Endothelial cell (in vitro differentiated cells): Measurements from ENCODE around the gene CLPTM1. TPM values are rescaled to one million over a fixed set of nuclear protein-coding genes. Genes with fewer than 3 reads are reported as not detected.
"Not testable (repeated sequence)": the region's sequence is repeated elsewhere in the genome, so short reads cannot be mapped to it uniquely, and the experiment has no call there.

ENCODE experiments used
- DNase-seq: peaks from one replicate; pipeline ENCODE4 v3.0.0; 2021; ENCODE audit warnings: low spot score
- H3K27ac Mint-ChIP-seq: one replicate; pipeline ENCODE4 v1.8.0; 2021; ENCODE audit warnings: mixed read lengths, inconsistent platforms; ENCODE audit not compliant: unreplicated experiment
- H3K27me3 Mint-ChIP-seq: one replicate; pipeline ENCODE4 v1.8.0; 2021; ENCODE audit warnings: mild to moderate bottlenecking, moderate library complexity, mixed read lengths, inconsistent platforms; ENCODE audit not compliant: unreplicated experiment
- H3K36me3 Mint-ChIP-seq: one replicate; pipeline ENCODE4 v1.8.0; 2021; ENCODE audit warnings: mild to moderate bottlenecking, low read depth, mixed read lengths, inconsistent platforms; ENCODE audit not compliant: unreplicated experiment
- H3K4me1 Mint-ChIP-seq: one replicate; pipeline ENCODE4 v1.8.0; 2021; ENCODE audit warnings: mild to moderate bottlenecking, mixed read lengths, inconsistent platforms; ENCODE audit not compliant: unreplicated experiment
- H3K4me3 Mint-ChIP-seq: one replicate; pipeline ENCODE4 v1.8.0; 2021; ENCODE audit warnings: mild to moderate bottlenecking, mixed read lengths, inconsistent platforms; ENCODE audit not compliant: unreplicated experiment
- H3K9me3 Mint-ChIP-seq: one replicate; pipeline ENCODE4 v1.8.0; 2021; ENCODE audit warnings: mixed read lengths, inconsistent platforms; ENCODE audit not compliant: unreplicated experiment
- CTCF ChIP-seq: fragments of 200-600 bp; sonication (generic); IDR thresholded peaks from one replicate; pipeline ENCODE4 v1.5.0; 2021; ENCODE audit warnings: antibody characterized with exemption; ENCODE audit not compliant: unreplicated experiment
- total RNA-seq: library from RNA; stranded (reverse); fragmentation: NEBNext Ultra II Directional; extraction: Animal tissue kit (Norgen Biotek cat#: 25700); gene quantifications from one replicate; pipeline ENCODE4 v1.2.1, GENCODE V29; 2021; ENCODE audit not compliant: unreplicated experiment

CLPTM1 gene
- total RNA-seq, 1 donor from 2014 or later = 144 TPM

- Mint-ChIP-seq H3K36me3 (peaks cover 8% of the 10 kb centered on the region), H3K27me3 (peaks cover 10% of the 10 kb centered on the region), H3K4me3 (no peak overlapping the region), H3K27ac (no peak overlapping the region), H3K9me3 (no peaks in the 10 kb centered on the region), H3K4me1 (no peaks in the 10 kb centered on the region)
- no peak for DNase-seq
- no peak for TF ChIP-seq CTCF
Observed at GRCh38 chr19:44908836-44909261, 46.3 kb upstream of the CLPTM1 start.

- no peak overlapping the region for H3K27ac Mint-ChIP-seq
- no peak overlapping the region for H3K4me3 Mint-ChIP-seq
- H3K27me3 Mint-ChIP-seq = peaks cover 10% of the 10 kb centered on the region
Observed at GRCh38 chr19:44909775-44910174, 45.4 kb upstream of the CLPTM1 start.

DNA sequence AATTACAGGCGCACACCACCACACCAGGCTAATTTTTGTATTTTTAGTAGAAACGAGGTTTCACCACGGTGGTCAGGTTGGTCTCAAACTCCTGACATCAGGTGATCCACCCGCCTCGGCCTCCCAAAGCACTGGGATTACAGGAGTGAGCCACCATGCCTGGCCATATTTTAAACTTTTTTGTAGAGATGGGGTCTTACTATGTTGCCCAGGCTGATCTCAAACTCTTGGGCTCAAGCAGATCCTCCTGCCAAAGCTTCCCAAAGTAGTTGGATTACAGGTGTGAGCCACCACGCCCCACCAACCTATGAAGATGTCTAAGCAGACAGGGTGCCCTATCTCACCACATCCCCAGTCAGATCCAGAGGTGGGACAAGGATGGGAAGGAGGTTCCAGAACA lies 43.3 kb upstream of the CLPTM1 start:
- DNase-seq, H3K4me1 Mint-ChIP-seq, H3K27ac Mint-ChIP-seq, H3K27me3 Mint-ChIP-seq, H3K4me3 Mint-ChIP-seq, H3K36me3 Mint-ChIP-seq, H3K9me3 Mint-ChIP-seq: not testable (repeated sequence)

More at GRCh38 chr19:44909775-44910174, 45.4 kb upstream of the CLPTM1 start:
- TF ChIP-seq CTCF = no peak
- H3K4me1 Mint-ChIP-seq = peaks cover 7% of the 10 kb centered on the region
- peaks cover 8% of the 10 kb centered on the region for H3K36me3 Mint-ChIP-seq
- no peak for DNase-seq
- no peaks in the 10 kb centered on the region for H3K9me3 Mint-ChIP-seq

DNA sequence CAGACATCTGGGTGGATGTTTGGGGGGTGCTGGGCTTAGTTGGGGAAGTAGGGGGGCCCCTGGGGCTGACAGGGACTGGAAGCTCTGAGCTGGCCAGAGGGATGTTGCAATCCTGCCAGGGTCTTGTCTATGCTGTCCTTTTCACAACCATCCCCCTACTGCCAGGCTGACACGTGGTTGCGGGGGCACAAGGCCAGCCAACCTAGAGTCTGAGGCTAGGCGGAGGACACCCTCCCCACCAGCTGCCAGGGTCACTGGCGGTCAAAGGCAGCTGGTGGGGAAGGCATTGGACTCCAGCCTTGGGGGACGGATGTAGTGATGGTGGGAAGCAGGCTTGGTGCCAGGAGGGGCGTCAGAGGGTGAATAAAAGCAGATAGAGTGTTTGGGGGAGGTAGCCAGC lies 42.3 kb upstream of the CLPTM1 start:
- Mint-ChIP-seq H3K36me3 (peaks cover 4% of the 10 kb centered on the region), H3K27ac (no peak overlapping the region), H3K9me3 (no peaks in the 10 kb centered on the region), H3K4me1 (peaks cover 8% of the 10 kb centered on the region), H3K4me3 (peak overlapping the region; percentile 31), H3K27me3 (peaks cover 12% of the 10 kb centered on the region)
- TF ChIP-seq CTCF = no peak
- DNase-seq = no peak

DNA sequence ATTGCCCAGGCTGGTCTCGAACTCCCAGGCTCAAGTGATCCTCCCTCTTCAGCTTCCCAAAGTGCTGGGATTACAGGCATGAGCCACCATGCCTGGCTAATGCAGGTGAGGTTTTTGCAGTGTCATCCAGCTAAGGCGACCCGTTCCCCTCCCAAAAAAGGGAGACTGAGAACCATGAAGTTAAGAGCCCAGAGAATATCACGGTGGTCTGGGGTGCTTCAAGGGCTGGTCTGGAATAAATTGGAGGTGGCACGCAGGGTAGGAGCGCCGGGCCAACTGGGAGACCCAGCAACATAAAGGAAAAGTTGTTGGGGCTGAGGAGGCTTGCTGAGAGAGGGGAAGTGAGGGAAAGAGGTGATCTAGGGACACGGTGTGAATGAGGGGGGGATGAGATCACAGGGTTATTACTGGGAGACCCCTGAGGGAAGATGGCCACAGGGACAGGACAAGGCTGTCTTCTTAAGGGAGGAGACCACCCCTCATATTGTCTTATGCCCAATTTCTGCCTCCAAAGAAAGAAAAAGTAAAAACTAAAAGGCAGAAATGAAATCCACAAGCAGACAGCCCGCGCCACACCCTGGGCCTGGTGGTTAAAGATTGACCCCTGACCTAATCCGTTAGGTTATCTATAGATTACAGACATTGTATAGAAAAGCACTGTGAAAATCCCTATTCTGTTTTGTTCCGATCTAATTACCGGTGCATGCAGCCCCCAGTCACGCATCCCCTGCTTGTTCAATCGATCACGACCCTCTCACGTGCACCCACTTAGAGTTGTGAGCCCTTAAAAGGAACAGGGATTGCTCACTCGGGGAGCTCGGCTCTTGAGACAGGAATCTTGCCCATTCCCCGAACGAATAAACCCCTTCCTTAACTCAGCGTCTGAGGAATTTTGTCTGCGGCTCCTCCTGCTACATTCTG lies 41.4 kb upstream of the CLPTM1 start:
- not testable (repeated sequence) for H3K9me3 Mint-ChIP-seq, H3K36me3 Mint-ChIP-seq, H3K4me1 Mint-ChIP-seq, DNase-seq, H3K27ac Mint-ChIP-seq
- Mint-ChIP-seq H3K4me3 (peak overlapping the region; percentile 94), H3K27me3 (peaks cover 12% of the 10 kb centered on the region)

- H3K9me3 Mint-ChIP-seq, H3K4me1 Mint-ChIP-seq, H3K36me3 Mint-ChIP-seq: not testable (repeated sequence)
- Mint-ChIP-seq H3K27ac (peak within 1 kb of the TSS; percentile 42), H3K4me3 (peak within 1 kb of the TSS; percentile 94), H3K27me3 (peaks cover 12% of the 10 kb centered on the region)
- peak; percentile 84 for DNase-seq
Observed at GRCh38 chr19:44914433-44915206, 40.6 kb upstream of the CLPTM1 start, which contains the start of gene APOC1. Gene APOC1, plus strand, starts transcription at chr19:44914608. Its CDS starts 284 bp downstream, at chr19:44914892.
